Activated T-cell treated with anti-CD3 and anti-CD28 coated beads for 1 hour (primary cell): ENCODE measurements around the gene WRAP53.

Source experiments
- DNase-seq: peaks from one replicate; pipeline ENCODE4 v3.0.0-alpha.2; 2020; ENCODE audit warnings: low read depth

The WRAP53 gene

DNA sequence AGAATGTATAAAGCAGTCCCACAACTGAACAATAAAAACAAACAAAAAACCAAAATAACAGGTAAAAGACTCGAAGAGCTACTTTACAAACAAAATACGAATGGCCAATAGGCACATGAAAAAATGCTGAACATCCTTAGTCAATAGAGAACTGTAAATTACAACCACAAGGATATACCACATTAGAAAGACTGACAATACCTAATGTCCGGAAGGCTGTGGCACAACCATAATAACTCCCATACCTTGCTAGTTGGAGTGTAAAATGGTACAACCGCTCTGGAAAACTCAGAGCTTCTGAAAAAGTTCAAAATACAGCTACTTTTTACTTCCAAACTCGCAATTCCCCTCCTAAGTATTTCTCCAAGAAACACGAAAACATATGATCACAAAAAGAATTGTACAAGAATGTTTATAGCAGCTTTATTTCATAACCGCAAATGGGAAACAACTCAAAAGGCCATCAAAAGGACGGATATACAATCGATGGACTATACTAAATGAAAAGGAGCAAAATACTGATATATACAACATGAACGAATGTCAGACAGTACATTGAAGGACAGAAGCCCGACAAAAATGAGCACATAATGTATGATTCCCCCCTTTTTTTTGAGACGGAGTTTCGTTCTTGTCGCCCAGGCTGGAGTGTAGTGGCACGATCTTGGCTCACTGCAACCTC is 3.3 kb upstream of the WRAP53 start:
- no peak for DNase-seq

DNA sequence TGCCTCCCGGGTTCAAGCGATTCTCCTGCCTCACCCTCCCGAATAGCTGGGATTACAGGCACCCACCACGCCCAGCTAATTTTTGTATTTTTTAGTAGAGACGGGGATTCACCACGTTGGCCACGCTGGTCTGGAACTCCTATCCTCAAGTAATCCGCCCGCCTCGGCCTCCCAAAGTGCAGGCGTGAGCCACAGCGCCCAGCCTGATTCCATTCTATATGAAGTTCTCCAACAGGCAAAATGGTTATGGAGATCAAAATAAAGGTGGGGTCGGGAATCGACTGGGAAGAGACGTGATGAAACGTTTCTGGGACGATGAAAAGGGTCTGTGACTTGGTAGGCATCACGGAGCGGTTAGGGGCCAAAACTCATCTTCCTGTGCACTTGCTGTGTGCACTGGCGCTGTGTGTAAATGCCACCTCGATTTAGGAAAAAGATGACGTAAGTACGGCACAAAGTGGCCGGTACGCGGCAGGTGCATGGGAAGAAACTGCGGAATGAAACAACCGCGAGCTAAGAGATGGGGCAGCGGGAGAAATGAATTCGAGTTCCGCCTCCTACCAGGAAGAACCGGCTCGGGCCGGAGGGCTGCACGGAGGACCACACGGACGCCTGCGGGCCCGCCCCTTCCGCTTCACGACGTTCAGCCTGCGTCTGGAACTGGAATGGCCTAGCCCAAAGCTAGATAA is 2.6 kb upstream of the WRAP53 start:
- peak; percentile 79 for DNase-seq

DNA sequence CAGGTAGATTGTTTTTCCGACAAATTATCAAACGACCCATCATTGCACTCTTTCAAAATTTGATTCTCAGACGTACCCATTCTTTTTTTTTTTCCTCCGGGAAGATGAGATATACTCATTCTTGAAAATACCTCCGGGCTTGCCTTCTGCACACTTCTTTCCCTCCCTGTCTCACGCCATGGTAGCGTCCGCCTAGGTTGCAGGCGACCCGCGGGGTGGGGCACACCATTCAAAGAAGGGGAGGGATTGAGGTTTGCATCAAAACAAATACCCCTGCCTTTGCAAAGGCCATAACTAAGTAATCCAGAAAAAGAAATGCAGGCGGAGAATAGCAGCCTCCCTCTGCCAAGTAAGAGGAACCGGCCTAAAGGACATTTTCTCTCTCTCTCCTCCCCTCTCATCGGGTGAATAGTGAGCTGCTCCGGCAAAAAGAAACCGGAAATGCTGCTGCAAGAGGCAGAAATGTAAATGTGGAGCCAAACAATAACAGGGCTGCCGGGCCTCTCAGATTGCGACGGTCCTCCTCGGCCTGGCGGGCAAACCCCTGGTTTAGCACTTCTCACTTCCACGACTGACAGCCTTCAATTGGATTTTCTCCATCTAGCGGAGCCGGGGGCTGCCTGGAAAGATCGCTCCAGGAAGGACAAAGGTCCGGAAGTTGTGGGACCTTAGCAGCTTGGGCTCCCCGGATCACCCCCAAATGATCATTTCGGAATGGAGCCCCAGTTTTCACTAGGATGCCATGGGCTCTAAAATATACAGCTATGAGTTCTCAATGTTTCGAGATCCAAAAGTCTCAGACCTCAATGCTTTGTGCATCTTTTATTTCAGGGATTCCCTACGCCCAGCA is 1.8 kb upstream of the WRAP53 start:
- peak; percentile 70 for DNase-seq

DNA sequence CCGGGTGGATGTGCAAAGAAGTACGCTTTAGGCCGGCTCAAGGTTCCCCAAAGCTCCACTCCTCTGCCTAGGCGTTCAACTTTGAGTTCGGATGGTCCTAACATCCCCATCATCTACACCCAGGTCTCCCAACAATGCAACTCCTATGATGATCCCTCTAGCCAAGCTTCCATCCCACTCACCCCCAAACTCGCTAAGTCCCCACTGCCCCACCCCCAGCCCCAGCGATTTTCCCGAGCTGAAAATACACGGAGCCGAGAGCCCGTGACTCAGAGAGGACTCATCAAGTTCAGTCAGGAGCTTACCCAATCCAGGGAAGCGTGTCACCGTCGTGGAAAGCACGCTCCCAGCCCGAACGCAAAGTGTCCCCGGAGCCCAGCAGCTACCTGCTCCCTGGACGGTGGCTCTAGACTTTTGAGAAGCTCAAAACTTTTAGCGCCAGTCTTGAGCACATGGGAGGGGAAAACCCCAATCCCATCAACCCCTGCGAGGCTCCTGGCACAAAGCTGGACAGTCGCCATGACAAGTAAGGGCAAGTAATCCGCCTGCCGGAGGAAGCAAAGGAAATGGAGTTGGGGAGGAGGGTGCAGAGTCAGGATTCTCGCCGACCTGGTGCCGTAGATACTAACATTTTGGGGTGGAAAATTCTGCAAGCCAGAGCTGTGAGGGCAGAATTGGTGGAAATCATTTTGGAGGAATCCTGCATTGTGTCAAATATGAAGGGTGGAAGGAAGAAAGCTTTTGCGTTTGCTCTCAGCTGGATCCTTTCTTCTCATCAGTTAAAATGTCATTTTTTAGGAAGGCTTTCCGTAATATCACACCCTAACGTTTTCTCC is 987 bp upstream of the WRAP53 start, which contains the start of gene TP53:
TSS of gene TP53 (minus strand) at position 419 of the 836 bp plus-strand sequence. CDS start 10,896 bp downstream, outside the sequence.
- peak; percentile 77 for DNase-seq

DNA sequence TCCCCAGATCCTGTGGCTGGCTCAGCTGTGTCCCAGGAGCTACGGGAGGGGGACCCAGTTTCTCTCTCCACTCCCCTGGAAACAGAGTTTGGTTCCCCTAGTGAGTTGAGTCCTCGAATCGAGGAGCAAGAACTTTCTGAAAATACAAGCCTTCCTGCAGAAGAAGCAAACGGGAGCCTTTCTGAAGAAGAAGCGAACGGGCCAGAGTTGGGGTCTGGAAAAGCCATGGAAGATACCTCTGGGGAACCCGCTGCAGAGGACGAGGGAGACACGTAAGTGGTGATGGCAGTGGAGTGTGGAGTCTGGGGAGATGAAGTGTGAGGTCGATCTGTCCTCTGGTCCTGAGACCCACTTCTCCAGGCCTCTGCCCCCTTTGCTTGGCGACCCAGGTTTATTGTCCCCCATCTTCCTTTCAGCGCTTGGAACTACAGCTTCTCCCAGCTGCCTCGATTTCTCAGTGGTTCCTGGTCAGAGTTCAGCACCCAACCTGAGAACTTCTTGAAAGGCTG is 585 bp downstream of the WRAP53 start:
- no peak for DNase-seq

DNA sequence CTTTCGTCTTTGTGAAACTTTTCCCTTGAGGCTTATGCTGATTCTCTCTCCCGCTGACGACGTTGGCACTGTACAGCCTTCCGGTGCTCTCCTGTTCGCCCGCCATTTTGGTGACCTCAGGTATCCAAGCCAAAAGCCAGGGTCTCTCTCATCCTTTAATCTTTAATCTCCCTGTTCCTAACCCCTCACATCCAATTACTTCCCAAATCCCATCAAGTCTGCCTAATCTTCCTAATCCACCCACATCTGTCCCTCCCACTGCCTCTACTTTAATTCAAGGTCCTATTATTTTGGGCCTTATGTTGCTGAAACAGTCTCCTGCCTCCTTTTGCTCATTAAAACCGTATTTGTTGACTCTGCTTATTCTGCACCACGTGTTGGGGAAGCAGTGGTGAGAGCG is 7.3 kb downstream of the WRAP53 start:
- no peak for DNase-seq

DNA sequence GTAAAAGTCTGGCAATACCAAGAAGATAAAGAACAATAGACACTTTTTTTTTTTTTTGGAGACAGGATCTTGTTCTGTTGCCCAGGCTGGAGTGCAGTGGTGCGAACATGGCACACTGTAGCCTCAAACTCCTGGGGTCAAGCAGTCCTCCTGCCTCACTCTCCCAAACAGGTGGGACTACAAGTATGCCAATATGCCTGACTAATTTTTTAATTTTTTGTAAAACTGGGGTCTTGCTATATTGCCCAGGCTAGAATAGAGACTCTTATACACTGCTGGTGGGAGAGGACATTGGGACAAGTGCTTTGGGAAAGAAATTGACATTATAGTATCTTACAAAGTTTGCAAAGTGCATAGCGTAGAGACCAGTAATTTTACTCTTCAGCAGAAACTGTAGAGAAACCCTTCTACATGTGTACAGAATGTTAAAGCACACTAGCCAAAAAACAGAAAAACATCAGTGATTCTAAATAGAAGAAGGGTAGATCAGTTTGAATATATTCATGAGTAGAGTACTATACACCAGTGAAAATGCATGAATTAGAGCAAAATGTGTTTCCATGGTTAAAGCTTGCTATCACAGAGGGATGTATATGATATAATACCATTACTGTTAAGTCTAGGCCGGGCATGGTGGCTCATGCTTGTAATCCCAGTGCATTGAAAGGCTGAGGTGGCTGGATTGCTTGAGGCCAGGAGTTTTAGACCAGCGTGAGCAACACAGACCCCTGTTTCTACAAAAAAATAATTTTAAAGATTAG is 9.7 kb downstream of the WRAP53 start:
- no peak for DNase-seq

DNA sequence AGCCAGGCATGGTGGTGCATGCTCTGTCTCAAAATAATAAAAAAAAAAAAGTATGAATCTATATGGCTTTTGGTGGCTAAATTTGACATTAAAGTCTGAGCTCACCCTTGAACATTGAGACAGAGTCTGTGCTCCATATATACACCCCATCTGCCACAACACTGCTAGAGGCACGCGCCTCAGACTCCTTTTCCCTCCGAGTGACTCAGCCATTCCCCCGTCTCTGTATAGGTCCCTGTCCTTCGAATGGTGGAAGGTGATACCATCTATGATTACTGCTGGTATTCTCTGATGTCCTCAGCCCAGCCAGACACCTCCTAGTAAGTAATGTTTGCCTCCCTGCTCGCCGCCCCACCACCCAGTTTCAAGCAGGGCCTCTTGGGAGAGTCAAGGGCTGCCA is 12.2 kb downstream of the WRAP53 start:
- no peak for DNase-seq

DNA sequence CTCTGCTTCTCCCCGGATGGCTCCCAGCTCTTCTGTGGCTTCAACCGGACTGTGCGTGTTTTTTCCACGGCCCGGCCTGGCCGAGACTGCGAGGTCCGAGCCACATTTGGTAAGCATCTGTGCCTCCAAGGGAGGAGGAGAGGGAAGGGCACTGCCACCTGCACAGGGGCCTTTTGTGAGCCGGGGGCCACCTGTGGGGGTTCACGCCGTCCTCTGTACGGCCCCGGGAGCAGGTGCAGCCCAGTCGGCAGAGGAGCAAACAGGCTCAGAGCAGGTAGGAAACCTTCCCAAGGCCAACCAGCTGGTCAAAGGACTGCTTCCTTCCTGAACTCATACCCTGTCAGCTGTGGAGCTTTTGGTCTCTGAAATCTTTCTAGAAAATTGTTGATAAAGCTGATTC is 13.4 kb downstream of the WRAP53 start:
- DNase-seq, result no peak

DNA sequence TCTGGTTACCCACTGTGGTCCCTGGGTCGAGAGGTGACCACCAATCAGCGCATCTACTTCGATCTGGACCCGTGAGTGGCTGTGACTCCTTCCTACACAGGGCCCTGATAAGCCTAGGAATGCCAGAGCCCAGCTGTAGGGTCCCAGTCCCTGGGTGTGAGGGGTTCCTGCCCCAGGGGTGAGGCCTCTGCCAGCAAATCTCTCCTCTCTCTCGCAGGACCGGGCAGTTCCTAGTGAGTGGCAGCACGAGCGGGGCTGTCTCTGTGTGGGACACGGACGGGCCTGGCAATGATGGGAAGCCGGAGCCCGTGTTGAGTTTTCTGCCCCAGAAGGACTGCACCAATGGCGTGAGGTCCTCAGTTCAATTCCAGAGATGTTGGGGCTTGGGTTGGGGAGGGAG is 14.5 kb downstream of the WRAP53 start:
- DNase-seq, result no peak

DNA sequence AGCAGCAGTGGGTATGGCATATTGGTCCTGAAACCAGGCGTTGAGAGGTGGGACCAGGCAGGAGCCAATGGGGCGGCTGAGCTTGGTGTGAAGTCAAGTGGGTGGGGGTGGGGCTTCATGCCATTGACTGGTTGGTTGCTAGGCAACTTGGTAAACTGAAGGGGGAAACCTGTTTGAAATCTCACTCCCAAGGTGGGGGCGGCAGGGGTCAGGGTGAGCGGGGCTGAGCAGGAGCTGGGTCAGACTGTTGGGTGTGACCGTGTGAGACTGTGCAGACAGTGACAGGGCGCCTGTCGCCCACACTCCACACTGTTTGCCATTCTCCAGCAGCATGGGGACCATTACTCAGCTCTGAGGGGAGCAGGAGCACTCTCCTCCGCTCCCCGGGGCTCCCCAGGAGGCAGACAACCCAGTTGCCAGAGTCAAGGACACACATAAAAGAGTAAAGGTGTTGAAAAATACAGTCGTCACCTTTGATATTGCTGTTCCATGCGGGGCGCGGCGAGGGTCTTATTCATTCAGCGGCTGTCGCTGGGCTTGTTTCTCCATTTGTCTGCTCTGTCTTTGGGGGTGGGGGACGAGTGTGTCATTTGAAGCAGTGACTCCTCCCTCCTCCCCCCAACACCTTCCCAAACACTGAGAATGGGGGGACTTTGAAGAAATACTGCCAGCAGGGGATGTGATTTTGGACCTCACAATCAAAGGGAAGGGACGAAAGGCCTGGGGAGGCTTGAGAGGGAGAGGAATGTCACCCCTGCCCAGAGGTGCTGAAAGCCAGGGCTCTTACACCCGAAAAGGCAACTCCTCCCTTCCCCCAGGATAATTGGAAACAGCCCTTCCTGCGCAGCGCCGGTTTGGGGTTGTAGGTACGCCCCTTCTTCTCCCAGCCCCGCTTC is 15.6 kb downstream of the WRAP53 start:
- no peak for DNase-seq

DNA sequence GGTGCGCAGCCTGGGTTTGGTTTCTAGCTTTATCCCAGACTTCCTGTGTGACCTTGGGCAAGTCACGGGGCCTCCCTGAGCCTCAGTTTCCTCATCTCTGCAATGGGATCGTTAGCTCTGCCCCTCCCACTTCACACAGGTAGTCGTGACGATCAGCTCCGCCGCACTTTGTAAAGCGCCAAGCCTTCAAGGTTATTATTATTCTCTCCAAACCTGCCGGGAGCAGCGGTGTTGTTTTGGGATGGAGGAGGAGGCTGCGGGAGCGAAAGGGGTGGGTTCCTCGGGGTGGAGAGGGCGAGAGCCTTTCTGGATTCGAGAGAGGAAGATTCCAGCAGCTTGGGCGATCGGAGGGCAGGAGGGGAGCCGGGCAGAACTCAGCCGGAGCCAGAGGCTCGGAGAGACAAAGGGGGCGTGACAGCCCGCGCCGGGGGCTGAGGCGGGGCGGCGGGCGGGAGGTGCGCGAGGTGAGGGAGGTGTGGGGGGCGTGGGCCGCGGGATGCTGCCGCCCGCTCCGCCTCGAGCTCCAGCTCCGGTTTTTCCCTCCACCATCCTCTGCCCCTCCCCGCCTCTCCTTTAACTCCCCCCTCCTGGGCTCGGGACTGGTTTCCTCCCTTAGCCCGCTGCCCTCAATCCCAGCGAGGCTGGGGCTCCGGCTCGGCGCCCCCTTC is 16.5 kb downstream of the WRAP53 start, which contains the start of gene EFNB3:
TSS of gene EFNB3 (plus strand) at position 602 of the 668 bp plus-strand sequence. CDS start 397 bp downstream, outside the sequence.
- DNase-seq, result no peak

DNA sequence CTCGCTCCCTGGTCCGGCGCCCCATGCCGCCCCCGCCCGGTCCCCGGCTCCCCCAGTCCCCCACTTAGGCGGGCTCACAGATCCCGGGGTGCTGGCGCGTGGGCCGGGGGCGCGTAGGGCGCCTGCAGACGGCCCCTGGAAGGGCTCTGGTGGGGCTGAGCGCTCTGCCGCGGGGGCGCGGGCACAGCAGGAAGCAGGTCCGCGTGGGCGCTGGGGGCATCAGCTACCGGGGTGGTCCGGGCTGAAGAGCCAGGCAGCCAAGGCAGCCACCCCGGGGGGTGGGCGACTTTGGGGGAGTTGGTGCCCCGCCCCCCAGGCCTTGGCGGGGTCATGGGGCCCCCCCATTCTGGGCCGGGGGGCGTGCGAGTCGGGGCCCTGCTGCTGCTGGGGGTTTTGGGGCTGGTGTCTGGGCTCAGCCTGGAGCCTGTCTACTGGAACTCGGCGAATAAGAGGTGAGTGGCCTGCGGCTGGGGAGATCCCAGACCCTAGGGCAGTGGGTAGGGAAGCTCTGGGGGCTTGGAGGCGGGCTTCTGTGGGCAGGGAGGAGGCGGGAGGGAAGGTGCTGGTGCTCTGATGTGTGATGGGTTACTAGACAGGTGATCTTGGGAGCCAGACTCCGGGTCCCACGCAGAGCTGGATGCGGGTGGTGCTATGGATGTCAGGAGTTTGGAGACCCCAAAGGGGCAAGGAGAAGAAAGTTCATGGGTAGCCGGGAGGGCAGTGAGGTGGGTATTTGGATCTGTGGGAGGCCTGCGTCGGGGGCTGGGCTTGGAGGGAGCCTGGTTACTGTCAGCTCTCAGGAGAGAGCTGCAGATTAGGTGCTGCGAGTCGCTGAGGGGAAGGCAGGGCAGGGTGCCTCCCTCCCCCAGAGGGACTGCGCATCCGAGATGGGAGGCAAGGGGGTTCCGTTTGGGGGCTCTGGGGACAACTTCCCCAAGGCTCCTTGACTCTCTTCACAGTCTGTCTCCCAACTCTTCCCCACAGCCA is 17.3 kb downstream of the WRAP53 start:
- no peak for DNase-seq

DNA sequence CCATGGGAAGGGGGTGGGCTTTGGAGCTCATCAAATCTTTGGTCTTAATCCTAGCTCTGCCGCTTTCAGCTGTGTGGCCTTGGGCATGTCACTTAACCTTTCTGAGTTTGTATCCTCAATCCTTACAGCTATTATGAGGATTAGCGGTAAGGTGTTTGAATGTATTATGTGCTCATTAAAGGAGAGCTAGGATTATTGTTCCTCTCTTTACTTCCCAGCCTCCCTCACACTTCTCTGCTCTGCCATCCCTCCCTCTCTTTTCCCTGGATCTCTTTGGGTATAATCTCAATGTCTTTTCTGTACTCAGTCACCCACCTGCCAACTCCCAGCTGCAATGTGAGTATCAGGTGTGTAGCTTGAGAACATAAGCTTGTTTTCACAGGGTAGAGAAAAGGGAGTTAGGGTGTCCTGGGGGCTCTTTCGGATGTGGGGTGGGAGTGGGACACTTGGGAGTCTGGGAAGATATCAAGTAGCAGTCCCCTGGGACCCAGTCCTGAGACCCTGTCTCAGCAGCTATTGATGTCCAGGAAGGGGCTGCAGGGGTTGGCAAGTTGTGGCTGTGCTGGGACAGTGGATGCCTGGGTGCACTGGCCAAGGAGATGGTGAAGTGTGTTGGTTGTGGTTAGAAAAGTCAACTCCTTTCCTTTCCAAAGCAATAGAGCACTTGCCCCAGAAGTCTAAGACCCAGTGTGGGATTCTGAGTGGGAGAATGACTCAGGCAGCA is 18.5 kb downstream of the WRAP53 start:
- no peak for DNase-seq

DNA sequence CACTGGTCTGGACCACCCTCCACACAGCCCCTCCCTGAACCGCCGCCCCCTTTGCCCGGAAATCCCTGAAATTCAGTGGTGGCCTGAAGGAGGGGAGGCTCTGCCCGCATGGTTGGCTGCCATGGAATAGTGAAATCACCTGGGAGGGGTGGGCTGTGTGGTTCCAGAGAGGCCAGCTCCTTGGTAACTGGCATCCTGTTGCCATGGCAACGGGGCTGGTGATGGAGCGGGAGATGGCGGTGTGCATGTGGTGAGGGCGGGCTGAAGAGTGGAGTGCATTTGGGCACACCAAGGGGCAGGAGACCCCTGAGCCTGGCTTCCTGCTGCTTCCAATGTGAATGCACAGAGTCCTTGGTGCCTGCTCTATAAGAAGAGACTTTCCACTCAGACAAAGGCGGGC is 19.2 kb downstream of the WRAP53 start:
- no peak for DNase-seq

DNA sequence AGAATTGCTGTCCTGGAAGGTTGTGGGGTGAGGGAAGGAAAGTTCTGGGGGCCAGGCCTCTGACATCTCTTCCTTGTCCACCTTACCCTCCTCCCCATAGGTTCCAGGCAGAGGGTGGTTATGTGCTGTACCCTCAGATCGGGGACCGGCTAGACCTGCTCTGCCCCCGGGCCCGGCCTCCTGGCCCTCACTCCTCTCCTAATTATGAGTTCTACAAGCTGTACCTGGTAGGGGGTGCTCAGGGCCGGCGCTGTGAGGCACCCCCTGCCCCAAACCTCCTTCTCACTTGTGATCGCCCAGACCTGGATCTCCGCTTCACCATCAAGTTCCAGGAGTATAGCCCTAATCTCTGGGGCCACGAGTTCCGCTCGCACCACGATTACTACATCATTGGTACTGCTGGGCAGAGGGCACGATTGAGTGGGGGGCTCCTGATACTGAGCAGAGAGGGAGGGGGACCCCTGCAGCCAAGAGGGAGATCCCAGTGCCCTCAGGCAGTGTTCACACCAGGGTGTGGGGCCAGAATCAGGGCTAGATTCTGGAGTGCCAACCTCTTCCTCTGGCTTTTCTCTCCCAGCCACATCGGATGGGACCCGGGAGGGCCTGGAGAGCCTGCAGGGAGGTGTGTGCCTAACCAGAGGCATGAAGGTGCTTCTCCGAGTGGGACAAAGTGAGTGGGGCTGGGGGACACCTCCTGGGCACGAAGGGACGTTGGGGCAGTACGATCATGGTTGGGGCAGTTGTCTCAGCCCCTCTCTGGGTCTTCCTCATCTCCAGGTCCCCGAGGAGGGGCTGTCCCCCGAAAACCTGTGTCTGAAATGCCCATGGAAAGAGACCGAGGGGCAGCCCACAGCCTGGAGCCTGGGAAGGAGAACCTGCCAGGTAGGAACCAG is 19.8 kb downstream of the WRAP53 start:
- DNase-seq, result no peak
